GM03348 (cell line): ENCODE data around the gene PLVAP.
"Not testable (repeated sequence)": the region's sequence is repeated elsewhere in the genome, so short reads cannot be mapped to it uniquely, and the experiment has no call there.

Experiments
- DNase-seq: peaks from one replicate; pipeline ENCODE4 v3.0.0; 2012; ENCODE audit warnings: low spot score

The PLVAP gene

DNA sequence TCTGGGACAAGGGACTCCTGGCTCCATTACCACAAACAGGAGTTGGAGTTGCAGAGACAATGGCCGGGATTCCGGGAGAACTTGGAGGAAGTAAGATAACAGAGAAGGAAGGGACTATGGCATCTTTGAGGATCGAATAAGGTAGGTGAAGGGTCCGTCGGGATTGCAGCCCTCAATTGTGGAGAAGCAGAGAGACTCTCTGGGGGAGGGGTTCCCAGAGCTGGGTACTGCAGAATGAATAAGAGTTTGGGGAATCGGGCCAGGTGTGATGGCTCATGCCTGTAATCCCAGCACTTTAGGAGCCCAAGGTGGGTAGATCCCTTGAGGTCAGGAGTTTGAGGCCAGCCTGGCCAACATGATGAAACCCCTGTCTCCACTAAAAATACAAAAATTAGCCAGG, 24.5 kb upstream of the PLVAP start:
- no peak for DNase-seq

DNA sequence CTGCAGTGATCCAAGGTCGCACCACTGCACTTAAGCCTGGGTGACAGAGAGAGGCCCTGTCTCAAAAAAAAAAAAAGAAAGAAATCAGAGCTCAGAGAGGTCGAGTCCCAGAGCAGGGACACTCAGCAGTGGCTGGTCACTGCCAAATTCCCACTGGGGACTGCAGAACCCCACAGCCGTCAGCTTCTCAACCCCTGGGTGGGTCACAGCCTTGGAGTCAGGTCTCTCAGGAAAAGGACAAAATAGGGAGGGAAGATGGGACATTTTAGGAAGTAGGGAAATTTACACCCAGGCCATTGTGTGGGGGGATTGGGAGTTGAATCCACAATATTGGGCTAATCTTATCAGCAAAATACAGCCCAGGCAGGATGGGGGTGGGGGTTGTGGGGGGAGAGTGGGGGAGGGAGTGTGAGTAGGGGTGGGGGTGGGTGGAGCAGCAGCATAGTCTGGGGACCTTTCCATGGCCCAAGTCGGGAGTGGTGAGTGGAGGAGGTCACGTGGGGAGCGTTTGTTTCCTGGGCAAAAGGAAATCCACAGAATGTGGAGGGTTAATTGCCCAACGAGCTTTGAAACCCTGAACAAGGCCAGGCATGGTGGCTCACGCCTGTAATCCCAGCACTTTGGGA, 21.9 kb upstream of the PLVAP start:
- no peak for DNase-seq

DNA sequence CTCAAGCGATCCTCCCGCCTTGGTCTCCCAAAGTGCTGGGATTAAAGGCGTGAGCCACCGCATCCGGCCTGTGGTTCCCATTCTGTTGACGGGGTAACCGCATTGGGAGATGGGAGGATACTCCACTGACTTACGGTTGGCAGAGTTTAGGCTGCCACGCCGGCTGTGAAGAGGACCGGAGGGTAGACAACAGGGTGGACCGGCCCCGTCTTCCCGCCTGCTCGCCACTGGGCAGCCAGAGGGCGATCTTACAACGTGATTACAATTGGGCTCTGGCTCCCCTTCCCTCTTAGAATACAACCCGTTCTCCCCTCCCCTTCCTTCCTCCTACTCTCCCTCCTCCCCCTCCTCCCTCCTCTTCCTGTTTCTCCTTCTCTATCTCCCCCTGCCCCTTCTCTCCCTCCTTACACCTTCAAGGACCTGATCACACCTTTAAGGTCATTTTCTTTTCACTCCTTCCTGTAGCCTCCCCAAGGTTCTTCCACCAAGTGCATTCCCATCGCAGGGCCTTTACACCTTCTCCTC, 17.8 kb upstream of the PLVAP start:
- peak; percentile 88 for DNase-seq

DNA sequence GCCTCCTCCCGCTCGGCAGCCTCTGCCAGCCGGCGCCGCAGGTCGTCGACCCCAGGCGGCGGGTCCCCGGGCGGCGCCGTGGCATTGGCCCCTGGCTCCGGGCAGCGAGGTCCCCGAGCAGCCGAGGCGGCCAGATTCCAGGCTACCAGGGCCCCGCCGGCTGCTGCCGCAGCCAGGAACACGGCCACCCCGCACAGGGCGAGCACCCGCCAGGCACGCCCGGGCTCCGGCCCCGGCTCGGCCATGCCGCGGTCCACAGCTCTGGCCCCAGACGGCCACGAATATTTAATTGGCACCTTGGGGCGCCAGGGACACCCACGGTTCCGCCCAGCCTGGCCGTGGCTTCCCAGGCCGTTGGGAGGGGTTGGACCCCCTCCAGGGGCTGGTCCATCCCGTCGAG, 16.8 kb upstream of the PLVAP start, which contains the start of gene CCDC194:
TSS of gene CCDC194 (minus strand) at position 283 of the 400 bp plus-strand sequence. CDS start at position 245, 38 bp downstream.
- DNase-seq, result no peak

DNA sequence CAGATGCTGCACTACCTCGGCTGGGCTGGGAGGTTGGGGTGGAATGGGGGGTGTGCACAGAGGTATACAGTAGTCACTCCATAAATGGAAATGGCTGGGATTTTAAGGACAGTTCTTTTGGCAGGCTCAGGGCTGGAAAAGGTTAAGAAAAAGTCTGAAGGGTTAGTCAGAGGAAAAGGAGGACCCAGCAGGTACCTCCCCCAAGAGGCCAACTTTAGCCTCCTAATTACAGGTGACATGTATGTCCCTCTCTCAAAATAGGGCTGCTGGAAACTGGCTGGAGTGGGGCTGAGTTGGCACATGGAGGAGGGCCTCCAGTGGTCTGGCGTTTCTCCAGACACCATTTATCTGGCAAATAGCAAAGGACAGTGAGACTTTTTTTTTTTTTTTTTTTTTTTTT, 15.9 kb upstream of the PLVAP start:
- DNase-seq, result no peak

DNA sequence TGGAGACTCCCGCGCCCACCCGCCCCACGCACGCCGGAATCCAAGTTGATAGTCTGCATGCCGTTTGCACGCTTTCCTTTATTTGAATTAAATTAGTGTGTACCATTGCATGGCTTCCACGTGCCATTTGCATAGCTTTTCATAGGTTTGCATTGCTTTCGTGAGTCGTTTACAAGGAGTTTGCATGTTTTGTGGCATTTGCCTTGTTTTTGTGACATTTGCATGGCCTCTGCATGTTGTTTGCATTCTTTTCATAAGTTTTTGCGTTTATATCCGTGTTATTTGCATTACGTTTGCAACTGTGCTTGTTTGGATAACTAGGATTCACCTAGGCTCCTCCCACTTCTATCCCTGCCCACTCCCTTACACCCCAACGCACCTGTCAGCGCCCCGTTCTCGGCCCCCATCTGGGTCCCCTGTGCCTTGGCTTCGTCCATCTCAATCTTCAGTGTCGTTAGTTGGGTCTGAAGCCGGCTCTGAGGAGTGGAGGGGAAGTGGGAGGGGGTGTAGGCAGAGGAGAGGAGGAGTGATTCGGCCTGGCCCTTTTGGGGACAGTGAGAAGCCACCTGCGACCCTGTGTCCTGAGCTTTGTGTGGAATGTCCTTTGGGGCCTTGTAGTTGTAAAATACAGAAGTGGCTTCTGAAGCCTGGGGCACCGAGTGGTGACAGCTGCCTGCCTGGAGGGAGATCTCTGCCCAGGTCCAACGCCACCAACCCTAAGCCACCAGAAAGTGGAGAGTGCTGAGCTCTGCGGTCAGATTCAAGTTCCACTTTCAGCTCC, 14.4 kb upstream of the PLVAP start:
- DNase-seq, result no peak

DNA sequence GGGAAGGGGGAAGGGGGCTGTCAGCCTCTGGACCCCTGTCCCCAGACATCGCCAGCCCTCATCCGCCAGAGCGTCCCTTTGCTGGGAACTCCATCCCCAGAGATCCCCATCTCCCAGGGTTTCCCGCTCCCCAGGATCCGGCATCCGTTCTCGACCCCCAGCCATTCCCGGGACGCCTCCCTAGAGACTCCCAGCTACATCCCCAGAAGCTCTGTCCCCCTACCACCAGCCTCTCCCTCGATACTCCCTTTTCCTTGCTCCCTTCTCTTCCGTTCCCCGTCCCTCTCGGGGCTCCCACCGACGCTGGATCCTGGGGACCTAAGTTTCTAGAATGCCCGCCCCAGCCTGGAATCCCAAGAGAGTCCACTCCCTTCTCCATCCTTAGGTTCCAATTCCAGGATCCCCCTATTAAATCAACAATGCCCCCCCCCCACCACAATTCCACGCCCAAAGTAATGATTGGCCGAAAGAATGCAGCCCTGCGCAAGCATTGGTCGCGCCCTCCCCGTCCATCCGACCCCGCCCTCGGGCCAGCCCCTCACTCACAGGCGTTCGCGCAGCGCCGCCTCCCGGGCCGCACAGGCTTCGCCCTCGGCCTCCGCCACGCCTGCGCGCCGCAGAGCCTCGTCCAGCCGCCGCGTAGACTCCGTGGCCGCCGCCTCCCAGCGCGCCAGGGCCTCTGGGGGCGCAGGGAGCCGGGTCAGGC, 13.7 kb upstream of the PLVAP start:
- DNase-seq, result peak; percentile 99

DNA sequence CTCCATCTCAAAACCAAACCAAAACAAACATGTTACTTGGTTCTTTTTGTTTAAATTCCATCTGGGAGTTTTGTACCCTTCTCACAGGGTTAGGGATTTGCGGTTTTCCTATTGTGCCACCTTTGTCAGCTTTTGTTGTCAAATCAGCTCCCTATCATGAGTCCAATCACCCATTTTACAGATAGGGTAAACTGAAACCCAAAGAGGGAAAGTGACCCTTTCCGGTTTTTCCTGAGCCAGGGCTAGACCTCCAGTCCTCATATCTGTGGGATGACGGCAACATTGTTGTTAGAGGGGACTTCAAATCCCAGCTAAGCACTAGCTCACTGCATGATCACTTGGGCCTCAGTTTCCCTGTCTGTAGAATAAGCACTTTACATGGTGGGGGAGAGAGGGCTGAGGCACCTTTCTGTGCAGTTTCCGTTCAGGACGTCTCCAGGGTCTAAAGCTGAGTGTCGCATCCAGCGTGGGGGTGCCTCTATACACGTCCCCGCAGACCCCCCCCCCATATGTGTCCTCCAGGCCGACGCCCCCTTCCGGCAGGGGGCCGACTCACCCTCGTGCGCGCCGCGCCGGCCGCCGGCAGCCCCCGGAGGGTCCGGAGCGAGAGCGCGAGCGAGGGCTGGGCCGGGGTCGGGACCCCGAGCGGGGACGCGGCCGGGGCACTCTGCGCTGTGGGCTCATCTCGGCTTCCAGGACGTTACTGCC, 13.0 kb upstream of the PLVAP start:
- peak; percentile 16 for DNase-seq

DNA sequence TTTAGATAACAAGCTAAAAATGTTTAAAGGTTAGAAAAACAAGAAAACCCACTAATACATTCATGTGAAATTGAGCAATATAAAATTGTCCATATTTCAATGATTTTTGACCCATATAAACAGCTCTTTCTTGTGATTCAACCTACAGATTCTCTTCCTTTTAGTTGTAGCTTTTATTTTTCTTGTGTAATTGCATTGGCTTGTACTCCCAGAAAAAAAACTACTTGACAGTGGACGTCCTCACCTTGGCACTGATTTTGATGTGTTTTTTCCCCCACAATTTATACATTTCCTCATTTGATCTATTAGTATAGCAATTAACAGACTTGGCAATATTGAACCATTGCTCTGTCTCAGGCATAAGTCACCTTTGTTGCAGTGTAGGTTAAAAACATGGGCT, 12.1 kb upstream of the PLVAP start:
- DNase-seq, result no peak

DNA sequence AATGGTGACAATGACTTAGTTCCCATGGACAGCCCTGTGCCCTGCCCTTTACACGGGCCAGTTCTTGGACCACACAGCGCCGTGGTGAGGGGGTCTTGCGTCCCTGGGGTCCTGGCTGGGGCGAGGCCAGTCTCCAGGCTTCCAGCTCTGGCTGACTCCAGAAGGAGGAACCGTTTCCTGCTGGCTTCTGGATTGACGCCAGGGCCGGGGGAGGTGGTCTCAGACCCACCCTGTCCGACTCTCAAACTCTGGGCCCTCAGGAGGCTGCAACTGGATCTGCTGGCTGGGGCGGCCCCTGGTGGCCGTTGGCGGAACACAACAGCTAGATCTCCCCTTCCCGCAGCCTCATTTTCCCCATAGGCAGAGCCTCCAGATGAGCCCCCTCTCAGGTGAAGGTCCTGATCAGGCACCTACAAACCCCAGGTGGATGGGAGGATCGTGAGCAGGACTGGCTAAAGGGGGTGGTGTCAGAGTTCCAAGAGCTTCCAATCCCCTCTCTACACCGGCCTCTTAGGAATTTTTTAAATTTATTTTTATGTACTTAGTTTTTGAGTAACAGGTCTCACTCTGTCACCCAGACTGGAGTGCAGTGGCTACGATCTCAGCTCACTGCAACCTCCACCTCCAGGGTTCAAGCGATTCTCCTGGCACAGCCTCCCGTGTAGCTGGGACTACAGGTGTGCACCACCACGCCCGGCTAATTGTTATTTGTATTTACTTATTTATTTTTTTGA, 8.9 kb upstream of the PLVAP start:
- peak; percentile 85 for DNase-seq

DNA sequence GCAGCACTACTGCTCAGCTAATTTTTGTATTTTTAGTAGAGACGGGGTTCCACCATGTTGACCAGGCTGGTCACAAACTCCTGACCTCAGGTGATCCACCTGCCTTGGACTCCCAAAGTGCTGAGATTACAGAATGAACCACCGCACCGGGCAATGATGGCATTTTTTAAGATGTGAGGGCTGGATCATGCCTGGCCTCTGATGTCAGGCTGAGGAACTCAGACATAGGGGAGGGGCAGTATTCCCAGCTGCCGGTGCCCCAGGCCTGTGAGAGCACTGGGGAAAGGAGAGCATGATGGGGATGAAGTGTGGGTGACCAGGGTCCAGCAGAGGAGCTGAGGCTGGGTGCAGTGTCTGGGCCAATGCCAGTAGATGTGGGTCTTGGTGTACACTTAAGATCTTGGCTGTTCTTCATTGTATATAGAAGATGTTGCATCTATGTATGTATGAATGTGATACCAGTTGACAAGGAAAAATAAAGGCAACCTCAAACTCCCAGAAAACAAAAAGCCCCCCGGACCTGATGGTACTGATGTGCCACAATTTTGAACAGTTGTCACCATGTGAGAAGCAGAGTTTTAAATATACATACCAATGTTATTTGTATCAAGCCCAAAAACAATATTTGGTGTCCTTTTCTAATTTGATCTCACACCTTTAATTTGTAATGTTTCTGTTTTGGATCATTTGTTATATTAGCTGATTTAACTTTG, 3.4 kb upstream of the PLVAP start:
- DNase-seq, result no peak

DNA sequence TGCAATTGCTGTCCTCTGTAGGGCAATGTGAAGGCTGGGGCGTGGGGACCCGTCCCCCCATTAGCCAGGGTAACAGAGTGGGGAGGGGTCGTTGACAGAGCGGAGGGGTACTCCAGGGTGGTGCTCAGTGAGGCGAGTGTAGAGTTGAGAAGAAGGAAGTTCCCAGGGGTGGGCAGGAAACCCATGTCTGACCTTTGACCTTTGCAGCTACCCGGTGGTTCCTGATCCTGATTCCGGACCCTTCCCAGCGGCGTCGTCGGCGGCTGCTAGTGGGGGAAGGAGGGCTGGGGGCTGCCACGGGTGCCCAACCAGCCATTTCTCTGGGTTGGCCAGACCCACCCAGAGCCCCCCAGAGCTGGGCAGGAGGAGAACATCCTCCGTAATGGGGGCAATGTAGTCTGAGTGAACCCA, 2.1 kb upstream of the PLVAP start:
- no peak for DNase-seq

DNA sequence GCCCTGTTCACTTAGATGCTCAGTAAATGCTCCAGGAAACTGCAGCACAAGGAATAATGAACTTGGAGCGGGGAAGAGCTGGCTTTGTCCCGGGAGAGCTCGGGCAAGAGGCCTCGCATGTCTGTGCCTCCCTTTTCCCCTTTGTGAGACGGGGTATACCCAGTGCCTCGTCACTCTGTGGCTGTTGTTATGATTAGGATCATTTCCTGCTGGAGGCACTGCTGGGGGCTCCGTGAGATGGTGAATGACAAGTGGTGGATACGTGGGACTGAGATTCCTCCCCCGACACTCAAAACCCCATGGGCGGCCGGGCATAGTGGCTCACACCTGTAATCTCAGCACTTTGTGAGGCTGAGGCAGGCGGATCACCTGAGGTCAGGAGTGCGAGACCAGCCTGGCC, 1.1 kb upstream of the PLVAP start:
- DNase-seq, result no peak

DNA sequence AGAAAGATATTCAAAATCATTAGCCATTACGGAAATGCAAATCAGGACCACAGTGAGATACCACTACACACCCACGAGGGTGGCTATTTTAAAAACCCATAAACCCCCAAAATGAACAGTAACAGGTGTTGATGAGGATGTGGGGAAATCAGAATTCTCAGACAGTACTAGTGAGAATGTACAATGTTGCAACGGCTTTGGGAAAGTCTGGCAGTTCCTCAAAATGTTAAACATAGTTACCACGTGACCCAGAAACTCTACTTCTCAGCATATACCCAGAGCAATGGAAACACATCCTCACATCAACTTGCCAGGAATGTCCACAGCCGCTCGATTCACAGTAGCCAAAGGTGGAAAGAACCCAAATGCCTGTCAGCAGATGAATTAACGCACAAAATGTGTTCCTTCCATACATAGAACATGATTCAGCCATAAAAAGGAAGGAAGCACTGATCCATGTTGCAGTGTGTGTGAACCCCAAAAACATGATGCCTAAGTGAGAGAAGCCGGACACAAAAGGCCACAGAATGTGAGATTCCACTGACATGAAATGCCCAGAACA, 7.0 kb downstream of the PLVAP start:
- DNase-seq, result no peak

DNA sequence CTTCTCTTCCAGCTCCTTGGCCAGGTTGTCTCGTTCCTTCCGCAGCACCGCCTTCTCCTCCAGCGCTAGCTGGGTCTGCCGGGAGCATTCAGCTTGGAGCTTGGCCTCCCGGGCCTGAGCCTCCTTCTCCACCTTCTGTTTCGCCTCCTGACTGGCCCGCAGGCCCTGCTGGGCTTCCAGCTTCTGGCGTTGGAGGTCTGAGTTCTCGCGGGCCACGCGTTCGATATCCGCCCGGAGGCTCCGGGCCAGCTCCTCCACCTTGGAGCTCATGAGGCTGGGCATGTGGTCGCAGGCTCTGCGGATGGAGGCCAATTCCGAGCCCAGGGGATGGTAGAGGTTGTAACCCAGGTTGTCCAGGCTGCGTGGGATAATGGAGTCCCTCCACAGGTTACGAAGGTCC, 11.8 kb downstream of the PLVAP start:
- no peak for DNase-seq

DNA sequence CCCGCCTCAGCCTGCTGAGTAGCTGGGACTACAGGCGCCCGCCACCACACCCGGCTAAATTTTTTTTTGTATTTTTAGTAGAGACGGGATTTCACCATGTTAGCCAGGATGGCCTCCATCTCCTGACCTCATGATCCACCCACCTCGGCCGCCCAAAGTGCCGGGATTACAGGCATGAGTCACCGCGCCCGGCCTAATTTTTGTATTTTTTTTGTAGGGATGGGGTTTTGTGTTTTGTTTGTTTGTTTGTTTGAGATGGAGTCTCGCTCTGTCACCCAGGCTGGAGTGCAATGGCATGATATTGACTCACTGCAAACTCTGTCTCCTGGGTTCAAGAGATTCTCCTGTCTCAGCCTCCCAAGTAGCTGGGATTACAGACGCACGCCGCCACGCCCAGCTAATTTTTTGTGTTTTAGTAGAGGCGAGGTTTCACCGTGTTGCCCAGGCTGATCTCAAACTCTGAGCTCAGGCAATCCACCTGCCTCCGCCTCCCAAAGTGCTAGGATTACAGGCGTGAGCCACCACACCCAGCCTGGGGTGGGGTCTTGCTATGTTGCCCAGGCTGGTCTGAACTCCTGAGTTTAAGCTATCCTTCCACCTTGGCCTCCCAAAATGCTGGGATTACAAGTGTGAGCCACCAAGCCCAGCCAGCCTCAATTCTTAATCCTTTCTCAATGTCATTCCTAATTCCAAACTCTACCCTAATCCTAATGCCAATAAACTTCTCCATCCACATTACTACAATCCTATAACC, 13.1 kb downstream of the PLVAP start:
- DNase-seq, result not testable (repeated sequence)

DNA sequence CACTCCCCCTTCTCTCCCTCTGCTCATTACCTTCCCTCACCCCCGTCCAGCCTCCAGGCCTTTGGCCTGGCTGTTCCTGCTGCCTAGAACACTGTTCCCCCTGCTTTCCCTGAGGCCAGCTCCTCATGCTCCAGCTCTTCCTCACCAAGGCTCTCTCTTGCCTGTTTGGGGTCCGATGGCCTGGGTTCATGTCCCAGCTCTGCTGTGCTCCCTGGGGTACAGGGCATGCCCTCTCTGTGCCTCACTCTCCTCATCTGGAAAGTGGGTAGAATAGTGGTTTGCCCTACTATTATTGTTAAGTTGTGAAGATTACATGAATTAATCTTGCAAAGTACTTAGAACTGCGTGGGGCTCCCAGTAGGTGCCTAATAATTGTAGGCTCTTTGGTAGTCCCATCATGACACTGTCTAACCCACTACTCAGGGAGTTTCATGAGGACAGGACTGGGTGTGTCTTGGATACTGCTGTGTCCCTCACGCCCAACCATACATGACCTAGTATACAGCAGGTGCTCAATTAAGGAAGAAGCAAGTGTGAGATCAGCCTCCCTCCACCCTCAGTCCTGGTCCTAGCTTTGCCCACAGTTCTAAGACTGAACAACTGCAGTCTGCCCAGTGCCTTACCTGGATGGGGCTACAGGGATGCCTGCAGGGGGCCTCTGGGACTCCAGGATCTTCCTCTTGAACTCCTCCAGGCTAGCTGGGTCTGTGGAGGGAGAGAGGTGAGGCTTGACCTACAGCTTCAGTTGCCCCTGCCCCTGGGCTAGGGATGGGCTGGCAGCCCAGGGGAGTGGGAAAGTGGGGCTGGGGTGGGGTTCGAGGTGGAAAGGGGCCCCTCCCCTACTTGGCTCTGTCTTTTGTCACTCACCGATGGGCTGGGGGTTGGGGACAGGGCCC, 17.0 kb downstream of the PLVAP start:
- no peak for DNase-seq

DNA sequence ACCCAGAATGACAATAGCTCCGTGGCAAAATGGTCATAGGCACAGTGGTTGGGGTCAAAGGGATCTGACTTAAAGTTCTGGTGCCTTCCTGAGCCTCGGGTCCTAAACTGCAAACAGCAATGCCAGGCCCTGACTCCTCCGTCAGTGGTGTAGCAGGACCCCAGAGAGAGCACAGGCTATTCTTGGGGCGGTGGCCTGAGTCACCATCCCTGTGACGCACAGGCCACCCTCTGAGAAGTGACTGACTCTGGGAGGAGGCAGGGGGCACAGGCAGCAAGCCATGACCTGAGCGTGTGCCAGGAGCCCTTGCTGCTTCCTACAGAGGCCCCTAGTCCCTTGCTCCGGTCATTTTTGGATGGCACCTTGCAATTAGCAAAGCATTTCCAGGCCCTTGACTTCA, 18.7 kb downstream of the PLVAP start:
- DNase-seq, result no peak

DNA sequence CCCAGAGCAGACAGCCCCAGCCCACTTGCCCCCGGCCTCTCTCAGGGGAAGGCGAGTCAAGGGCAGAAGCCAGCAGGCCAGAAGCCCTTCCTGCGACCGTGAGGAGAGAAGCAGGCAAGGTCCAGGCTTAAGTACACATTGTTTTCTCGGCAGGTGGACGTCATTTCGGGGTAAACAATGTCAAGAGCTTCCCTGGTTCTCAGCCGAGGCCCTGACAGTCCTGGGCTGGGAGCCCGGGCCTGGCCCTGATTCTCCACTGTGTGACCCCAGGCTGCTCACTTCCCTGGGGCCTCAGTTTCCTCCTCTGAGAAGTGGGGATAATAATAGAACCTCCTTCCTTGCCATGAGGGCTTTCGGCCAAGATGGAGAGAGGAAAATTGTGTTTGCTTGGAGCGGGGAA, 19.4 kb downstream of the PLVAP start:
- no peak for DNase-seq
